ENCODE measurements around the gene PITX1. TPM values are rescaled to one million over a fixed set of nuclear protein-coding genes. Genes with fewer than 3 reads are reported as not detected.

Gene PITX1
- total and polyA plus RNA-seq, 2 of the 13 experiments (the other 11 are each of a cell fraction or from before 2014, with no cell fraction given): 11.7 to 20.2 TPM

DNA sequence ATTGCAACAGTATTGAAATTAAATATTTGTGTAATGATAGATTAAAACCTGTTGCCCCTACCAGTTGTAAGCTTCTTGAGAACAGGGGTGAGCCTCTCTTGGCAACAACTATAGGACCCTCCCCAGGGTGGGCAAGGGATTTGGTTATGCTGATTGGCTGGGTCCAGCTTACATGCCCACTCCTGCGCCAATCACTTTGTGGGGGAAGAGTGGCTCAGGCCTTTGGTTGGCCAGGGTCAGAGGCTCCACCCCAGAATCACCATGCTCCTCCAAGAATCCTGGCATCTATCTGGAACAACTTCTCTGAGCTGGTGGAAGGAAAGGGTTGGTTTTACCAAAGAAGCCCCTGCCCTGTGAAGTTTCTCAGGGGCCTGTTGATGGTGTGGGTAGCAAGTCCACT lies 8.6 kb upstream of the PITX1 start (continued):
- TF ChIP-seq ISL2 (CRISPR knock-in tag; IDR thresholded peaks at IDR 0.05) (no peak), ZNF550 (CRISPR knock-in tag; IDR thresholded peaks at IDR 0.05; ENCODE audit: borderline replicate concordance) (no peak), ZNF326 (CRISPR knock-in tag; IDR thresholded peaks at IDR 0.05; ENCODE audit: borderline replicate concordance) (no peak), ZNF282 (IDR thresholded peaks at IDR 0.05; ENCODE audit: partially characterized antibody) (no peak)
- TF ChIP-seq, protein P1, sequence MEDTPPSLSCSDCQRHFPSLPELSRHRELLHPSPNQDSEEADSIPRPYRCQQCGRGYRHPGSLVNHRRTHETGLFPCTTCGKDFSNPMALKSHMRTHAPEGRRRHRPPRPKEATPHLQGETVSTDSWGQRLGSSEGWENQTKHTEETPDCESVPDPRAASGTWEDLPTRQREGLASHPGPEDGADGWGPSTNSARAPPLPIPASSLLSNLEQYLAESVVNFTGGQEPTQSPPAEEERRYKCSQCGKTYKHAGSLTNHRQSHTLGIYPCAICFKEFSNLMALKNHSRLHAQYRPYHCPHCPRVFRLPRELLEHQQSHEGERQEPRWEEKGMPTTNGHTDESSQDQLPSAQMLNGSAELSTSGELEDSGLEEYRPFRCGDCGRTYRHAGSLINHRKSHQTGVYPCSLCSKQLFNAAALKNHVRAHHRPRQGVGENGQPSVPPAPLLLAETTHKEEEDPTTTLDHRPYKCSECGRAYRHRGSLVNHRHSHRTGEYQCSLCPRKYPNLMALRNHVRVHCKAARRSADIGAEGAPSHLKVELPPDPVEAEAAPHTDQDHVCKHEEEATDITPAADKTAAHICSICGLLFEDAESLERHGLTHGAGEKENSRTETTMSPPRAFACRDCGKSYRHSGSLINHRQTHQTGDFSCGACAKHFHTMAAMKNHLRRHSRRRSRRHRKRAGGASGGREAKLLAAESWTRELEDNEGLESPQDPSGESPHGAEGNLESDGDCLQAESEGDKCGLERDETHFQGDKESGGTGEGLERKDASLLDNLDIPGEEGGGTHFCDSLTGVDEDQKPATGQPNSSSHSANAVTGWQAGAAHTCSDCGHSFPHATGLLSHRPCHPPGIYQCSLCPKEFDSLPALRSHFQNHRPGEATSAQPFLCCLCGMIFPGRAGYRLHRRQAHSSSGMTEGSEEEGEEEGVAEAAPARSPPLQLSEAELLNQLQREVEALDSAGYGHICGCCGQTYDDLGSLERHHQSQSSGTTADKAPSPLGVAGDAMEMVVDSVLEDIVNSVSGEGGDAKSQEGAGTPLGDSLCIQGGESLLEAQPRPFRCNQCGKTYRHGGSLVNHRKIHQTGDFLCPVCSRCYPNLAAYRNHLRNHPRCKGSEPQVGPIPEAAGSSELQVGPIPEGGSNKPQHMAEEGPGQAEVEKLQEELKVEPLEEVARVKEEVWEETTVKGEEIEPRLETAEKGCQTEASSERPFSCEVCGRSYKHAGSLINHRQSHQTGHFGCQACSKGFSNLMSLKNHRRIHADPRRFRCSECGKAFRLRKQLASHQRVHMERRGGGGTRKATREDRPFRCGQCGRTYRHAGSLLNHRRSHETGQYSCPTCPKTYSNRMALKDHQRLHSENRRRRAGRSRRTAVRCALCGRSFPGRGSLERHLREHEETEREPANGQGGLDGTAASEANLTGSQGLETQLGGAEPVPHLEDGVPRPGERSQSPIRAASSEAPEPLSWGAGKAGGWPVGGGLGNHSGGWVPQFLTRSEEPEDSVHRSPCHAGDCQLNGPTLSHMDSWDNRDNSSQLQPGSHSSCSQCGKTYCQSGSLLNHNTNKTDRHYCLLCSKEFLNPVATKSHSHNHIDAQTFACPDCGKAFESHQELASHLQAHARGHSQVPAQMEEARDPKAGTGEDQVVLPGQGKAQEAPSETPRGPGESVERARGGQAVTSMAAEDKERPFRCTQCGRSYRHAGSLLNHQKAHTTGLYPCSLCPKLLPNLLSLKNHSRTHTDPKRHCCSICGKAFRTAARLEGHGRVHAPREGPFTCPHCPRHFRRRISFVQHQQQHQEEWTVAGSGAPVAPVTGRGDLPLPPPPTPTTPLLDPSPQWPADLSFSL (CRISPR knock-in tag; IDR thresholded peaks at IDR 0.05): no peak

DNA sequence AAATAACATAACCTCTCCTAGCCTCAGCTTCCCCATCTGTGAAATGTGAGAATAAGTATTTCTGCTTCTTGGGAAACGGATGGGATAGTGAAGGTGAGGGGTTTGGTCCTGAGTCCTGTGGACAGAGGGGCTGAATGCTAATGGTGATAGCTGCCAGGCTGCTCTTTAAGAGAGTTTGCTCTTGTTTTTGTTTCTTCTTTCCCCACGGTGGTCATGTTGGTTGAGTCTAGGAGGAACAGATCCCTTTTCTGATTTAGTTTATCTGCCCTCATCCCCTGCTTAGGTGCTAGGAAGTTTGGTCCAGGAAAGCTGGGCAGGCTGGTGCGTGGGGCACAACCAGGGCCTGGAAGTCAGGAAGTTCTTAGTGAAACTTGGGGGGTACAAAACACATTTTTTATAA lies 7.7 kb upstream of the PITX1 start:
- H3K9ac ChIP-seq (ENCODE audit: insufficient read depth, low read depth, low read length): no peak overlapping the region
- FAIRE-seq (no peak), ATAC-seq (no peak), DNase-seq (ENCODE audit: low spot score) (no peak)
- 81% methylated on average over 3 of the region's 3 CpGs for WGBS (ENCODE audit: low lambda C conversion rate)
- no peaks in the 10 kb centered on the region for H3K4me1 ChIP-seq (ENCODE audit: insufficient read depth, low read length)
- no peak overlapping the region for H2AFZ ChIP-seq (ENCODE audit: low read length)
- no peak overlapping the region for H3K4me2 ChIP-seq (ENCODE audit: low read depth, low read length)
- in situ Hi-C loops (cut with HindIII; ENCODE audit: extremely low pct_ligation_motif_present, low pct_unique_long_range_greater_than_20kb) (no loop called here), intact Hi-C loops (cut with micrococcal nuclease; ENCODE audit: unreplicated experiment) (no loop called here)
- no peak overlapping the region for H3K27ac ChIP-seq (ENCODE audit: extremely low read length, insufficient read depth, low read length)
- no peak overlapping the region for H3K4me3 ChIP-seq (replicated peaks in 1 of 3; ENCODE audit: insufficient read depth in 1 of 3, low read depth in 2 of 3, low read length in 3 of 3)
- POLR2A ChIA-PET: no interaction called here
- H3K79me2 ChIP-seq (ENCODE audit: insufficient read depth, low read length): no peaks in the 10 kb centered on the region
- CTCF ChIA-PET (ENCODE audit: low intra/inter-chr PET ratio, low total read pairs): no interaction called here
- H3K36me3 ChIP-seq (replicated peaks in 1 of 2; ENCODE audit: control insufficient read depth in 1 of 2, insufficient read depth in 2 of 2, low read length in 2 of 2): no peaks in the 10 kb centered on the region
- no peak for TF ChIP-seq MXI1 (IDR thresholded peaks at IDR 0.05; ENCODE audit: borderline replicate concordance, low read depth, low read length)
- TF ChIP-seq ZNF816 (CRISPR knock-in tag; IDR thresholded peaks at IDR 0.05; ENCODE audit: borderline replicate concordance): no peak
- no peak for TF ChIP-seq MEF2D (CRISPR knock-in tag; IDR thresholded peaks at IDR 0.05)
- TF ChIP-seq ZNF552 (CRISPR knock-in tag; IDR thresholded peaks at IDR 0.05; ENCODE audit: borderline replicate concordance): no peak
- TF ChIP-seq, protein P2, sequence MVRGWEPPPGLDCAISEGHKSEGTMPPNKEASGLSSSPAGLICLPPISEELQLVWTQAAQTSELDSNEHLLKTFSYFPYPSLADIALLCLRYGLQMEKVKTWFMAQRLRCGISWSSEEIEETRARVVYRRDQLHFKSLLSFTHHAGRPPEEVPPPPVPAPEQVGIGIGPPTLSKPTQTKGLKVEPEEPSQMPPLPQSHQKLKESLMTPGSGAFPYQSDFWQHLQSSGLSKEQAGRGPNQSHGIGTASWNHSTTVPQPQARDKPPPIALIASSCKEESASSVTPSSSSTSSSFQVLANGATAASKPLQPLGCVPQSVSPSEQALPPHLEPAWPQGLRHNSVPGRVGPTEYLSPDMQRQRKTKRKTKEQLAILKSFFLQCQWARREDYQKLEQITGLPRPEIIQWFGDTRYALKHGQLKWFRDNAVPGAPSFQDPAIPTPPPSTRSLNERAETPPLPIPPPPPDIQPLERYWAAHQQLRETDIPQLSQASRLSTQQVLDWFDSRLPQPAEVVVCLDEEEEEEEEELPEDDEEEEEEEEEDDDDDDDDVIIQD (CRISPR knock-in tag; IDR thresholded peaks at IDR 0.05; ENCODE audit: low read depth): no peak
- no peak for TF ChIP-seq HOXD1 (CRISPR knock-in tag; IDR thresholded peaks at IDR 0.05)
- no peak for TF ChIP-seq NFYC (CRISPR knock-in tag; IDR thresholded peaks at IDR 0.05)
- no peak for TF ChIP-seq SATB2 (CRISPR knock-in tag; IDR thresholded peaks at IDR 0.05)
- no peak for TF ChIP-seq MYC (CRISPR knock-in tag; IDR thresholded peaks at IDR 0.05; ENCODE audit: borderline replicate concordance)
- H4K20me1 ChIP-seq (ENCODE audit: insufficient read depth, low read length): no peaks in the 10 kb centered on the region
- no peaks in the 10 kb centered on the region for H3K27me3 ChIP-seq (ENCODE audit: control insufficient read depth in 1 of 2, insufficient read depth in 2 of 2, low read length in 2 of 2)
- BruUV-seq (replicated peaks): no TSS peak
- H3K9me3 ChIP-seq (ENCODE audit: low read length): no peaks in the 10 kb centered on the region
